Spinal cord (tissue), 10 donors: ENCODE measurements around the gene SLC25A18. TPM values are rescaled to one million over a fixed set of nuclear protein-coding genes. Genes with fewer than 3 reads are reported as not detected.
"Not testable (repeated sequence)": the region's sequence is repeated elsewhere in the genome, so short reads cannot be mapped to it uniquely, and the experiment has no call there.

Experiments used
- DNase-seq, 6 donors: peaks; one replicate each; pipeline versions ENCODE4 v3.0.0 to v3.0.0-alpha.2; 2013 to 2015; ENCODE audit warnings: low spot score in 6 of 6, low read depth in 4 of 6
- H3K27ac ChIP-seq: one replicate; pipeline ENCODE4 v1.5.1; 2013; ENCODE audit warnings: low read depth, low read length, control low read depth
- H3K27me3 ChIP-seq: one replicate; pipeline ENCODE4 v1.6.1; 2013; ENCODE audit warnings: low read length; ENCODE audit not compliant: control insufficient read depth, insufficient read depth
- H3K36me3 ChIP-seq: one replicate; pipeline ENCODE4 v1.6.1; 2013; ENCODE audit warnings: low read length; ENCODE audit not compliant: control insufficient read depth, insufficient read depth
- H3K4me1 ChIP-seq: one replicate; pipeline ENCODE4 v1.6.1; 2013; ENCODE audit warnings: low read length; ENCODE audit not compliant: control insufficient read depth, insufficient read depth
- H3K4me3 ChIP-seq: one replicate; pipeline ENCODE4 v1.5.1; 2013; ENCODE audit warnings: low read depth, low read length, control low read depth
- H3K9me3 ChIP-seq: one replicate; pipeline ENCODE4 v1.6.1; 2013; ENCODE audit warnings: low read length; ENCODE audit not compliant: control insufficient read depth, insufficient read depth
- WGBS: methylation state at CpG from one replicate; pipeline ENCODE4 v1.1.5; 2013; ENCODE audit warnings: missing lambda C conversion rate; ENCODE audit not compliant: insufficient coverage; 5-methylcytosine and 5-hydroxymethylcytosine counted together
- polyA plus RNA-seq, 2 donors: library from polyadenylated mRNA; unstranded; fragments of 120-200 nt; gene quantifications; one replicate each; pipeline ENCODE4 v1.2.1, GENCODE V29; 2013; ENCODE audit not compliant: insufficient read length in 2 of 2
- total RNA-seq, 2 donors: library from RNA; depleted of rRNA in 1 of 2; stranded (reverse); fragments of 120-200 nt in 1 of 2; fragments of >200 nt in 1 of 2; gene quantifications; one replicate each; pipeline versions ENCODE4 v1.2.3 to v1.2.4, GENCODE V29; 2013 to 2014
- donor health status: healthy.

The SLC25A18 gene
- total and polyA plus RNA-seq, 4 donors: 13.1 to 32.6 (median 21.4) TPM

- Histone ChIP-seq H3K4me3 (peak within 1 kb of the TSS; percentile 75), H3K27me3 (no peaks in the 10 kb centered on the region), H3K4me1 (peaks cover 16% of the 10 kb centered on the region), H3K36me3 (peaks cover 13% of the 10 kb centered on the region), H3K27ac (peak within 1 kb of the TSS; percentile 89), H3K9me3 (no peaks in the 10 kb centered on the region)
- DNase-seq: peak; percentile 91 to 99 (median 95)
- WGBS: 0% methylated on average over 36 of the region's 45 CpGs
Measured at GRCh38 chr22:17628406-17629172, 65.3 kb downstream of the SLC25A18 start, which contains the start of gene ATP6V1E1. TSS of gene ATP6V1E1 (minus strand) at chr22:17628749. CDS start at chr22:17628635, 114 bp downstream.

- no peak for DNase-seq
- no CpG with 5 or more reads among the region's 1 CpG for WGBS
- peaks cover 13% of the 10 kb centered on the region for H3K36me3 ChIP-seq
- peaks cover 16% of the 10 kb centered on the region for H3K4me1 ChIP-seq
- peak overlapping the region; percentile 75 for H3K4me3 ChIP-seq
- peak overlapping the region; percentile 89 for H3K27ac ChIP-seq
- H3K9me3 ChIP-seq: no peaks in the 10 kb centered on the region
- no peaks in the 10 kb centered on the region for H3K27me3 ChIP-seq
Measured at GRCh38 chr22:17629173-17629489, 65.8 kb downstream of the SLC25A18 start.

- peaks cover 16% of the 10 kb centered on the region for H3K4me1 ChIP-seq
- no peaks in the 10 kb centered on the region for H3K27me3 ChIP-seq
- no peaks in the 10 kb centered on the region for H3K9me3 ChIP-seq
- peaks cover 9% of the 10 kb centered on the region for H3K36me3 ChIP-seq
- DNase-seq: no peak
- H3K4me3 ChIP-seq: no peak overlapping the region
- no CpG with 5 or more reads among the region's 7 CpGs for WGBS
- H3K27ac ChIP-seq: no peak overlapping the region
Measured at GRCh38 chr22:17629641-17630040, 66.3 kb downstream of the SLC25A18 start.

GRCh38 chr22:17631076-17631565, 67.8 kb downstream of the SLC25A18 start:
- H3K4me3 ChIP-seq: no peak overlapping the region
- H3K27ac ChIP-seq: no peak overlapping the region
- DNase-seq: no peak
- peaks cover 16% of the 10 kb centered on the region for H3K4me1 ChIP-seq
- no peaks in the 10 kb centered on the region for H3K27me3 ChIP-seq
- peaks cover 3% of the 10 kb centered on the region for H3K36me3 ChIP-seq
- H3K9me3 ChIP-seq: no peaks in the 10 kb centered on the region
- WGBS: 100% methylated on average over 3 of the region's 9 CpGs

GRCh38 chr22:17633217-17633997, 70.1 kb downstream of the SLC25A18 start:
- no peak for DNase-seq
- Histone ChIP-seq H3K36me3 (no peaks in the 10 kb centered on the region), H3K27me3 (no peaks in the 10 kb centered on the region), H3K27ac (no peak overlapping the region), H3K4me1 (peaks cover 5% of the 10 kb centered on the region), H3K9me3 (no peaks in the 10 kb centered on the region), H3K4me3 (no peak overlapping the region)
- WGBS: 60% methylated on average over 1 of the region's 4 CpGs

GRCh38 chr22:17633998-17634323, 70.7 kb downstream of the SLC25A18 start:
- Histone ChIP-seq H3K27me3 (no peaks in the 10 kb centered on the region), H3K36me3 (no peaks in the 10 kb centered on the region), H3K9me3 (no peaks in the 10 kb centered on the region), H3K4me1 (peaks cover 5% of the 10 kb centered on the region), H3K27ac (no peak overlapping the region), H3K4me3 (no peak overlapping the region)
- WGBS: no CpG with 5 or more reads among the region's 3 CpGs
- DNase-seq: no peak

- Histone ChIP-seq H3K36me3 (no peaks in the 10 kb centered on the region), H3K27me3 (no peaks in the 10 kb centered on the region), H3K9me3 (no peaks in the 10 kb centered on the region), H3K4me3 (no peak overlapping the region), H3K27ac (no peak overlapping the region), H3K4me1 (peaks cover 8% of the 10 kb centered on the region)
- DNase-seq: no peak
- WGBS: 73% methylated on average over 3 of the region's 3 CpGs
Measured at GRCh38 chr22:17634696-17635095, 71.4 kb downstream of the SLC25A18 start.

GRCh38 chr22:17636850-17637249, 73.6 kb downstream of the SLC25A18 start:
- H3K4me3 ChIP-seq, H3K36me3 ChIP-seq, H3K9me3 ChIP-seq, H3K27me3 ChIP-seq, DNase-seq, H3K27ac ChIP-seq: not testable (repeated sequence)
- 71% methylated on average over 8 of the region's 10 CpGs for WGBS
- peaks cover 11% of the 10 kb centered on the region for H3K4me1 ChIP-seq

GRCh38 chr22:17637490-17638181, 74.3 kb downstream of the SLC25A18 start:
- peak overlapping the region; percentile 89 for H3K4me3 ChIP-seq
- H3K27ac ChIP-seq: peak overlapping the region; percentile 99
- no peaks in the 10 kb centered on the region for H3K36me3 ChIP-seq
- H3K4me1 ChIP-seq: peaks cover 11% of the 10 kb centered on the region
- H3K9me3 ChIP-seq: no peaks in the 10 kb centered on the region
- WGBS: 59% methylated on average over 9 of the region's 10 CpGs
- DNase-seq: no peak
- no peaks in the 10 kb centered on the region for H3K27me3 ChIP-seq
